Astrocyte of the cerebellum (primary cell): ENCODE results near the gene TENM4.

ENCODE experiments used
- DNase-seq: peaks from one replicate; pipeline ENCODE4 v3.0.0-alpha.2; 2011; ENCODE audit warnings: low read depth
- H3K4me3 ChIP-seq: 2 replicates; pipeline ENCODE4 v1.5.1; 2011; ENCODE audit warnings: mild to moderate bottlenecking, low read depth, low read length, moderate library complexity
- in situ Hi-C: cut with HindIII; loops from 2 replicates; pipeline ENCODE4 v1.10.0; 2017; ENCODE audit warnings: low sequenced_read_pairs
- TF ChIP-seq, protein P1 (sequence below): IDR thresholded peaks from 2 replicates; pipeline ENCODE4 v1.5.1; 2012; ENCODE audit warnings: low read length, low read depth, moderate library complexity, mild to moderate bottlenecking; ENCODE audit errors: missing control alignments

Gene TENM4

DNA sequence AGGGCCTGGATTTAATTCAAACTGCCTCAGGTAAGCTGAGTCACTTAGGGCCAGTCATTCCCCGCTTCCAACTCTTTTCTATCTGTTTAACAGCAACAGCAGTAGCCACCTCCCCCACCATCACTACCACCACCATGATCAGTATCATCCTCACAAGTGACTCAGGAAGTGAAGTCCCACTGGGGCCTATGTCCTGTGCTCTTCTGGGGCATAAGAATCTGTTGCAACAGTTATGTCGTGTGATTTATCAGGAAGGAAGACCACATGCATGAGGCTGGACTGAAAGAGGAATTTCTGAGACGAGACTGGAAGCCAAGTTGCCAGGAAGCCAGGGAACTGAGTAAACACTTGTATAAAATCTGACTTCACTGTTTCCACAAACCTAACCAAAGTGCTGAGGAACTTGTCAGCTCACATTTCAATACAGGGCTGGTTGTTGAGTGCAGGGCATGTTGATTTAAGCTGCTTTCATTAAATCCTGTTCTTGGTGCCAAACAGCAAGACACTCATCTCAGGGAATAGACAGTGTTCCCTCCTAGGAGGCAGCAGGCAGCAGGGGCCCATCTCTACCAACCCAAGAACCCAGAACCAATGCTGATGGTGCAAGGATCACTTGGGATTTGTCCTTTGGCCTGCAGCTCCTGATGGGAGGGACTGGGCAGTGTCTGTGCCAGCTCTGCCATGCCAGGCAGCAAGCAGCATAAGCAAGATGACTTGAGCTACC is 639.5 kb downstream of the TENM4 start:
- peak; percentile 91 for DNase-seq
- in situ Hi-C loops, result no loop called here
- TF ChIP-seq, protein P1, sequence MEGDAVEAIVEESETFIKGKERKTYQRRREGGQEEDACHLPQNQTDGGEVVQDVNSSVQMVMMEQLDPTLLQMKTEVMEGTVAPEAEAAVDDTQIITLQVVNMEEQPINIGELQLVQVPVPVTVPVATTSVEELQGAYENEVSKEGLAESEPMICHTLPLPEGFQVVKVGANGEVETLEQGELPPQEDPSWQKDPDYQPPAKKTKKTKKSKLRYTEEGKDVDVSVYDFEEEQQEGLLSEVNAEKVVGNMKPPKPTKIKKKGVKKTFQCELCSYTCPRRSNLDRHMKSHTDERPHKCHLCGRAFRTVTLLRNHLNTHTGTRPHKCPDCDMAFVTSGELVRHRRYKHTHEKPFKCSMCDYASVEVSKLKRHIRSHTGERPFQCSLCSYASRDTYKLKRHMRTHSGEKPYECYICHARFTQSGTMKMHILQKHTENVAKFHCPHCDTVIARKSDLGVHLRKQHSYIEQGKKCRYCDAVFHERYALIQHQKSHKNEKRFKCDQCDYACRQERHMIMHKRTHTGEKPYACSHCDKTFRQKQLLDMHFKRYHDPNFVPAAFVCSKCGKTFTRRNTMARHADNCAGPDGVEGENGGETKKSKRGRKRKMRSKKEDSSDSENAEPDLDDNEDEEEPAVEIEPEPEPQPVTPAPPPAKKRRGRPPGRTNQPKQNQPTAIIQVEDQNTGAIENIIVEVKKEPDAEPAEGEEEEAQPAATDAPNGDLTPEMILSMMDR, result no peak
- no peak overlapping the region for H3K4me3 ChIP-seq

DNA sequence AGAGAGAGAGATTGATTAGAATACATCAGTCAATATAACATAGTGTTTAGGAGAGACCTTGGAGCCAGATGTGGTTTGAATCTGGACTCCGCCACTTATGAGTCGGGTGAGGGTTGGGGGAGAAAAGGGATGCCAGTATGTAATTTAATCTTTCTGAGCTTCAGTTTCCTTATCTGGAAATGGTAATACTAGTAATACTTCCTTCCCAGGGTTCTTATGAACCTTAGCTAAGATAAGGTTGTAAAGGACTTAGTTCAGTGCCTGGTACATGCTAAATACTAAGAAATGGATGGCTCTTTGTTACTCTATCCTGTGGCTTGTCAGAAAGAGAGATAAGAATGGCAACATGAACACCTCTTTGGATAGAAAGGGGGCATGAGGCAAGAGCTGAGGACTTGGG is 640.1 kb downstream of the TENM4 start:
- in situ Hi-C loops, result no loop called here
- H3K4me3 ChIP-seq, result no peak overlapping the region
- no peak for DNase-seq
- TF ChIP-seq, protein P1, result no peak

DNA sequence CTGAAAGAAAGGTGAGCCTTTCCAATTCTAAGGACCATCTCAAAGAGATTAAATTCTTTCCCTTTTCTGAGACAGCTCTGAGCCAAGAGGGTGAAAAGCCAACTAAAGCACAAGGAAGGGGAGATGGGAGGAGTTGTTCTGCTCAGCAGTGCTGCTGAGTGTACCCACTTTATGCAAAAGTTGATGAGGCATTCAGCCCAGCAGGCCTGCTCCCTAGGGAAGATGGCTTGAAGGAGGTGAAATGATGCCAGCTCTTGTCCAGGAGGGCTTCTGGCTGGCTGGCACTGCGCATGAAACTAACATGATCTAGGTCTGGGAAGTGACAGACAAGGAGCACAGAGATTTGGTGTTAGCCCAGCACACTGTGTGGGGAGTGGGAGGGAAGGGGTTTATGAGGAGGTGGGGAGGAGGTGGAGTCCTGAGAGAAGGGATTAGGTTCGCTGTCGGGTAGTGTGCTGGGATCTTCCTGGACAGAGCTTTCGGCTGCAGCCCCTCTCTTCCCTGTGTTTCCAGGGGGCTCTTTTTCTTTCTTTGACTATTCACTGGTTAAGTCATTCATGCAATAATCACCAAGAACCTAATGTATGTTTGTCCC is 640.6 kb downstream of the TENM4 start:
- DNase-seq, result no peak
- TF ChIP-seq, protein P1, result no peak
- in situ Hi-C loops, result no loop called here
- no peak overlapping the region for H3K4me3 ChIP-seq

DNA sequence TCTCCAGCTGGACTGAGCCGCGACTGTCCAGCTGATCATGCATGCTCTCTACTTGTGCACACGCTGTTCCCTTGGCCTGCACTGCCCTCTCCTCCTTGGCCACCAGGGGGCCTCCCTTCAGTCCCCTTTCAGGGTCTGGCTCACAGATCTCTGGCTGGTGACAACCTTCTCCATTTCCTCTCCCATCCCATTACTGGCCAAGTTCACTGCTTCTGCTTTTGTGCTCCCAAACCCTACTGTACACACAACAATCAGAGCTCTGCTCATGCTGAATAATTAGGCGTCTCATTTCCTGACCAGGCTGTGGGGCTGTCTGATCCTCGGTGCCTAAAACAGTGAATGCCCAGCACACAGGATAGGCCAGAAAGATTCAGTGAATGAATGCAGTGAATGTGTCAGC is 642.2 kb downstream of the TENM4 start:
- peak; percentile 32 for DNase-seq
- in situ Hi-C loops, result no loop called here
- no peak overlapping the region for H3K4me3 ChIP-seq
- TF ChIP-seq, protein P1, result peak; percentile 89

DNA sequence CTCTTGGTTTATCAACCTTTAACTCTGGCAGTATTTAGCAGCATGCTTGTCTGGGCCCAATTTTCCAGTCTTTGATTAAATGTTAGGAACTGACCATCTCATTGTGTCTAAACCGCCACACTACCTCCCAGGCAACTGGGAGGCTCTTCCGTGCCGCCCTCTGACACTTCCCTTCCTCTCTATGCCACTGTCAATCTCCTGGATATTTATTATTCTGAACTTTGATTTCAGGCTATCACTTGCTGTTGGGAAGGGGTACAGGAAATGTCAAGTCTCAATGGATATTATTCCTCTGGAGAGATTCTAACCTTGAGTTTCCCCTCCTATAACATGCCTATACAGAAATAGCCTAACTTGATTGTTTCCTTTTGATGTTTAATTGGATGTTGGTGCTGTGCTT is 643.3 kb downstream of the TENM4 start:
- in situ Hi-C loops, result no loop called here
- no peak overlapping the region for H3K4me3 ChIP-seq
- DNase-seq, result no peak
- TF ChIP-seq, protein P1, result no peak

DNA sequence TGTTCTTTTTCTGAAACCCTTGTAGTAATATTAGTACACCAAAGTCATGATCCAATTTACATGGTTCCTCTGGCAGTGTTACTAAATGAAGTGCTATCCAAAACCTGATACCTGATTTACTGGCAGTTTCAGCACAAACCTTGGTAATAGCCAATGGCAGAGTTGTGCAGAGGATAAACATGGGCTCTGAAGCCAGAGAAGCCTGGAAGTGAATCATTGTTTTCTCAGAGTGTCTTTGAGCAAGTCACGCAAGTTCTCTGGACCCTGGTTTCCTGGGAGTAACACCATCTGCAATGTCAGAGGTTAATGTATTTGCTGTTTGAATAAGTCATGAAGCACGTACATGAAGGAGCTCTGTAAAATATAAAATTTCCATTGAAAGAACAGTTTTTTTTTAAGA is 643.9 kb downstream of the TENM4 start:
- TF ChIP-seq, protein P1, result no peak
- in situ Hi-C loops, result no loop called here
- no peak overlapping the region for H3K4me3 ChIP-seq
- DNase-seq, result peak; percentile 71
